Right cardiac atrium (tissue), 5 donors: Measurements from ENCODE around the gene NRCAM. TPM values are rescaled to one million over a fixed set of nuclear protein-coding genes. Genes with fewer than 3 reads are reported as not detected.

ENCODE experiments used
- ATAC-seq, 2 donors: fragments of 200-7000 bp; cut with Tn5 transposase; one replicate each; pipeline versions ENCODE4 v1.8.0 to v1.9.1; 2020; ENCODE audit warnings: moderate library complexity in 2 of 2, mild to moderate bottlenecking in 1 of 2
- DNase-seq, 3 donors: peaks; one replicate each; pipeline ENCODE4 v3.0.0-alpha.2; 2020
- H3K27ac ChIP-seq: one replicate; pipeline ENCODE4 v1.5.1; 2013; ENCODE audit warnings: mild to moderate bottlenecking, low read length, control low read depth, moderate library complexity
- H3K27me3 ChIP-seq: one replicate; pipeline ENCODE4 v1.6.1; 2013; ENCODE audit not compliant: control insufficient read depth, insufficient read depth
- H3K4me1 ChIP-seq: one replicate; pipeline ENCODE4 v1.6.1; 2013; ENCODE audit warnings: low read length; ENCODE audit not compliant: control insufficient read depth, insufficient read depth
- H3K4me3 ChIP-seq: one replicate; pipeline ENCODE4 v1.5.1; 2013; ENCODE audit warnings: low read length, control low read depth
- H3K9me3 ChIP-seq: one replicate; pipeline ENCODE4 v1.6.1; 2013; ENCODE audit warnings: low read length; ENCODE audit not compliant: control insufficient read depth
- WGBS: extraction: QIAGEN DNeasy Blood & Tissue Kit; methylation state at CpG from one replicate; pipeline ENCODE4 v1.1.7; 2013; 5-methylcytosine and 5-hydroxymethylcytosine counted together
- intact Hi-C, 4 donors: fragments of 100-400 bp; cut with DNase I; formaldehyde crosslinking; loops; one replicate each; pipeline versions ENCODE4 v1.11.0 to v1.14.0; 2022 to 2023
- polyA plus RNA-seq: library from polyadenylated mRNA; stranded (reverse); fragments of 200-250 nt; gene quantifications from one replicate; pipeline ENCODE4 v1.2.3, GENCODE V29; 2013
- total RNA-seq, 4 donors: library from RNA; stranded (reverse); fragmentation: NEBNext Ultra II Directional; extraction: Animal tissue kit (Norgen Biotek cat#: 25700); gene quantifications; one replicate each; pipeline ENCODE4 v1.2.1, GENCODE V29; 2021
- donor health status: healthy with polysubstance abuse.
- donor health status: DM: no; HTN: yes; CAD: no.
- donor health status: DM: no; HTN: no; CAD: no.
- donor health status: DM: no; HTN: yes; CAD: no; lungs with severe emphysema.
- donor health status: DM: yes; HTN: yes; CAD: no.

NRCAM gene
- total and polyA plus RNA-seq, 5 donors = 0.59 to 1.3 (median 1.1) TPM

- H3K27me3 ChIP-seq = no peaks in the 10 kb centered on the region
- H3K27ac ChIP-seq = no peak overlapping the region
- intact Hi-C loops = no loop called here
- WGBS = 90% methylated on average over 2 of the region's 2 CpGs
- DNase-seq (no peak), ATAC-seq (no peak)
- H3K9me3 ChIP-seq = no peaks in the 10 kb centered on the region
- no peak overlapping the region for H3K4me3 ChIP-seq
- H3K4me1 ChIP-seq = no peaks in the 10 kb centered on the region
Observed at GRCh38 chr7:108165723-108166122, 290.5 kb downstream of the NRCAM start.

- Histone ChIP-seq H3K27me3 (no peaks in the 10 kb centered on the region), H3K4me1 (no peaks in the 10 kb centered on the region), H3K27ac (no peak overlapping the region), H3K4me3 (no peak overlapping the region), H3K9me3 (no peaks in the 10 kb centered on the region)
- intact Hi-C loops = no loop called here
- DNase-seq (no peak), ATAC-seq (no peak)
- WGBS = 70% methylated on average over 6 of the region's 6 CpGs
Observed at GRCh38 chr7:108164946-108165345, 291.3 kb downstream of the NRCAM start.

DNA sequence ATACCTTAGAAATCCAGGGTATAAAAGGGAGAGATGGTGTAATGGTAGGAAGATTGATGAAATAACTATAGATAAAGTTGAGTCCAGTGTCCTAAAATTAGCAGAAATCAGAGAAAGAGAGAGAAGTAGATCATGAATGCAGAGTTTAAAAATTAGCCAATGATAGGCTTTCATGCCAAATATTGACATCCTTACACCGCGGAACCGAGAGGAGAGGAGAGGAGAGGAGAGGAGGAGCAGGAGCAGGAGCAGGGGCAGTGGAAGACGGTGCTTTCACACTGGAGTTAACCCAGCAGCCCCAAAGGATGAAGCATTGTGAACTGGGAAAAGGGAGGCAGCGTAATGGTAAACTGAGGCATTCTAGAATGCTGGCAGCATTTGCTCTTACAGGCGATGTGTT, 291.9 kb downstream of the NRCAM start:
- H3K4me3 ChIP-seq = no peak overlapping the region
- no peaks in the 10 kb centered on the region for H3K27me3 ChIP-seq
- DNase-seq (no peak), ATAC-seq (no peak)
- H3K4me1 ChIP-seq = no peaks in the 10 kb centered on the region
- no peak overlapping the region for H3K27ac ChIP-seq
- 71% methylated on average over 6 of the region's 6 CpGs for WGBS
- intact Hi-C loops = no loop called here
- H3K9me3 ChIP-seq = no peaks in the 10 kb centered on the region

DNA sequence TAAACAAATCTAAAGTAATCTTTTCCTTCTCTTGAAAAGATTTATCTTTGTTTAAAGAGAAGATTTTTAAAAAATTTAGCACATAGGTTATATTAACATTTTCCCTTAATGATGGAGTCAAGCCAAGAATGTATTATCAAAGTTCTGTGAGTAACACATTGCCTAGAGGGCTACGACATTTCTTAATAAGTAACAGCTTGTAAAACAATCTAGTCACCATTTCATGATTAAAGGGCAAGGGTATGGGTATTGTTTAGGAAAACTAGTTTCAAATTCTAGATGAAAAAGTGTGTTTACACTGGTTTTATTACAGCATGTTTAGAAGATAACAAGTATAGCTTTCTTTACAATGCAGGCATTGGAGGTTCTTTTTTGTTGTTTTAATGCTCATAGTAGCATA, 297.5 kb downstream of the NRCAM start:
- intact Hi-C loops = no loop called here
- no peak overlapping the region for H3K27ac ChIP-seq
- no peak overlapping the region for H3K4me3 ChIP-seq
- no peaks in the 10 kb centered on the region for H3K9me3 ChIP-seq
- 42% methylated on average over 1 of the region's 1 CpG for WGBS
- H3K27me3 ChIP-seq = no peaks in the 10 kb centered on the region
- DNase-seq = no peak
- ATAC-seq = no peak
- no peaks in the 10 kb centered on the region for H3K4me1 ChIP-seq

- Histone ChIP-seq H3K27me3 (no peaks in the 10 kb centered on the region), H3K4me1 (no peaks in the 10 kb centered on the region), H3K27ac (no peak overlapping the region), H3K9me3 (no peaks in the 10 kb centered on the region), H3K4me3 (no peak overlapping the region)
- 93% methylated on average over 4 of the region's 4 CpGs for WGBS
- no peak for DNase-seq
- ATAC-seq = no peak
- intact Hi-C loops = no loop called here
Observed at GRCh38 chr7:108157606-108158335, 298.5 kb downstream of the NRCAM start.

GRCh38 chr7:108156897-108157605, 299.2 kb downstream of the NRCAM start:
- intact Hi-C loops = no loop called here
- H3K27ac ChIP-seq = no peak overlapping the region
- no peaks in the 10 kb centered on the region for H3K9me3 ChIP-seq
- no peaks in the 10 kb centered on the region for H3K4me1 ChIP-seq
- WGBS = 85% methylated on average over 3 of the region's 3 CpGs
- ATAC-seq (no peak), DNase-seq (no peak)
- H3K4me3 ChIP-seq = no peak overlapping the region
- H3K27me3 ChIP-seq = no peaks in the 10 kb centered on the region

DNA sequence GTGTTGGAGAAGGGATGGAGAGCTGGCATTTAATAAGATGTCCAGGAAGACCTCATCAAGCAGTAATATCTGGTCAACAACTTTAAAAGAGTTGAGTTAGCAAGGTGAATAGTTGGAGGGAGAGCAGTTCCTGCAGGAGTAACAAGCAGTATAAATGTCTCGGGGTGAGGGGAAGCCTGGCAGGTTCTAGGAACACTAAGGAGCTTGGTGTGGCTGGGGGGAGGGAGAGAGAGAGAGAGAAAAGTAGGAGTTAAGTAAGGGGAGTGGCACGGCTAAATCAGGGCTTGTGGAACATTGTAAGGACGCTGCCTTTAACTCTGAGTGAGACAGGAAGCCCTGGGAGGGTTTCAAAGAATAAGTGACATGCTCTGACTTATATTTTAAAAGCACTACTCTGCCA, 304.0 kb downstream of the NRCAM start:
- Histone ChIP-seq H3K4me1 (no peaks in the 10 kb centered on the region), H3K27ac (no peak overlapping the region), H3K4me3 (no peak overlapping the region), H3K9me3 (no peaks in the 10 kb centered on the region), H3K27me3 (no peaks in the 10 kb centered on the region)
- no peak for DNase-seq
- ATAC-seq = no peak
- intact Hi-C loops = no loop called here
- WGBS = 51% methylated on average over 3 of the region's 3 CpGs

GRCh38 chr7:108149908-108150307, 306.3 kb downstream of the NRCAM start:
- H3K27me3 ChIP-seq = no peaks in the 10 kb centered on the region
- intact Hi-C loops = loop anchor here in 2 of 4 donors (10.0 kb wide), 2 partner anchors 275 to 405 kb away; partner anchors contain the start of gene CBLL1 (in 2 of the 2)
- 51% methylated on average over 6 of the region's 6 CpGs for WGBS
- H3K4me3 ChIP-seq = no peak overlapping the region
- ATAC-seq (no peak), DNase-seq (no peak)
- H3K4me1 ChIP-seq = peaks cover 3% of the 10 kb centered on the region
- H3K9me3 ChIP-seq = no peaks in the 10 kb centered on the region
- no peak overlapping the region for H3K27ac ChIP-seq

DNA sequence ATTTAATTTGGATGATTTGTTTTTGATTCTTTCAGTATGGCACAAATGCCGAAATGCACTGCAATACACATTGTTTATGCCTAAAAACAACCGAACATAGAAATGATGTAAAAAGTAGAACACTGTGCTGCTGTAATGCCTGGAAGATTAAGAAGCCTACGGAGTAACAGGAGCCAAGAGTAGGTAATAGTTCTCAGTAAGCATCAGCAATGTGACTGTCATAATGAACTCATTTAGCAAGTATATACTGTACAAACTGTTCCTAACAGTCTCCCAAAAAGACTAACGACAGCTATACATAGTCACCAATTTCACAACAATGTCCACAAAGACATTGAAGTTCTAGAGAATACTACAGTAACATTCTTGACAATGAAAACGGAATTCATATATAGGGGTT, 307.1 kb downstream of the NRCAM start:
- intact Hi-C loops = loop anchor here in 2 of 4 donors (10.0 kb wide), 2 partner anchors 274 to 404 kb away; partner anchors contain the start of gene CBLL1 (in 2 of the 2)
- no peak overlapping the region for H3K27ac ChIP-seq

DNA sequence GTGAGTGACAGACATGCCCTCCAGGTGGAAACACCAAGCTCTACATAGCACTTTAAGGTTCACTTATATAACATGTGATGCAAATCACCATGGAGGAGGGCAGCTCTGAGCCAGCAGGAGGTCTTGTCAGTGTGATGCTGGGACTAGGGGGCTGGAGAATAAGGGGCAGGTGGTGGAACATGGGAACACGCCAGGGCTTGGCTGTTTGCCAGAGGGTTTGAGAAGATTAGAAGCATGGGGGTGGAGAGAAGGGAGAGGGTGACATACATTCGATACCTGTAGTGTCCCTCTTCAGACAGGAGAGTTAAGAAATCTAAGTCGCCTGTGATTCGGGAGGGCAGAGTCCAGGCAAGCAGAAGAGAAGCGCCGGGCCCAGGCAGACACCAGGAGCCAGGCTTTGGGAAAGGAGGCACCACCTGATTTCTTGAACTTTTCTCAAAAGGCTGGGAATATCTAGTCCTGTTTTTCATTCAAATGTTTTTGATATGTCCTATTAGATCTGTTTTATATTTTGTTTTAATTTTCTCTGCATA, 309.1 kb downstream of the NRCAM start:
- no peak overlapping the region for H3K27ac ChIP-seq
- ATAC-seq = no peak

More for the DNA sequence above, 307.1 kb downstream of the NRCAM start:
- 86% methylated on average over 5 of the region's 5 CpGs for WGBS
- no peak for ATAC-seq
- Histone ChIP-seq H3K4me1 (peaks cover 3% of the 10 kb centered on the region), H3K27me3 (no peaks in the 10 kb centered on the region), H3K9me3 (no peaks in the 10 kb centered on the region), H3K4me3 (no peak overlapping the region)
- no peak for DNase-seq

More for the DNA sequence above, 309.1 kb downstream of the NRCAM start:
- DNase-seq = peak in 1 of 3 donors; percentile 42
- whole genome bisulfite sequencing = 80% methylated on average over 6 of the region's 6 CpGs
- intact Hi-C loops = loop anchor here in 2 of 4 donors (10.0 kb wide), 2 partner anchors 272 to 402 kb away; partner anchors contain the start of gene CBLL1 (in 2 of the 2)
- H3K4me3 ChIP-seq = no peak overlapping the region
- H3K4me1 ChIP-seq = peaks cover 3% of the 10 kb centered on the region
- no peaks in the 10 kb centered on the region for H3K27me3 ChIP-seq
- no peaks in the 10 kb centered on the region for H3K9me3 ChIP-seq
